Fibroblast of the aortic adventitia (primary cell): ENCODE measurements around the gene COG4. TPM values are rescaled to one million over a fixed set of nuclear protein-coding genes. Genes with fewer than 3 reads are reported as not detected.

ENCODE experiments used
- DNase-seq: peaks from one replicate; pipeline ENCODE4 v3.0.0-alpha.2; 2010; ENCODE audit warnings: low read depth
- H3K4me3 ChIP-seq: 2 replicates; pipeline ENCODE4 v1.5.1; 2011; ENCODE audit warnings: low read depth, mild to moderate bottlenecking, control low read depth, low read length, moderate library complexity
- total RNA-seq: library from RNA; depleted of rRNA; stranded (reverse); fragments of >200 nt; gene quantifications from 2 replicates; pipeline ENCODE4 v1.2.3, GENCODE V29; 2012; ENCODE audit warnings: low replicate concordance
- TF ChIP-seq, protein P1 (sequence below): IDR thresholded peaks from 2 replicates; pipeline ENCODE4 v1.5.1; 2011; ENCODE audit warnings: mild to moderate bottlenecking, low read length, control low read depth, inconsistent platforms; ENCODE audit not compliant: insufficient read depth

The COG4 gene
- 59.9 and 131 TPM in 2 replicates for total RNA-seq

DNA sequence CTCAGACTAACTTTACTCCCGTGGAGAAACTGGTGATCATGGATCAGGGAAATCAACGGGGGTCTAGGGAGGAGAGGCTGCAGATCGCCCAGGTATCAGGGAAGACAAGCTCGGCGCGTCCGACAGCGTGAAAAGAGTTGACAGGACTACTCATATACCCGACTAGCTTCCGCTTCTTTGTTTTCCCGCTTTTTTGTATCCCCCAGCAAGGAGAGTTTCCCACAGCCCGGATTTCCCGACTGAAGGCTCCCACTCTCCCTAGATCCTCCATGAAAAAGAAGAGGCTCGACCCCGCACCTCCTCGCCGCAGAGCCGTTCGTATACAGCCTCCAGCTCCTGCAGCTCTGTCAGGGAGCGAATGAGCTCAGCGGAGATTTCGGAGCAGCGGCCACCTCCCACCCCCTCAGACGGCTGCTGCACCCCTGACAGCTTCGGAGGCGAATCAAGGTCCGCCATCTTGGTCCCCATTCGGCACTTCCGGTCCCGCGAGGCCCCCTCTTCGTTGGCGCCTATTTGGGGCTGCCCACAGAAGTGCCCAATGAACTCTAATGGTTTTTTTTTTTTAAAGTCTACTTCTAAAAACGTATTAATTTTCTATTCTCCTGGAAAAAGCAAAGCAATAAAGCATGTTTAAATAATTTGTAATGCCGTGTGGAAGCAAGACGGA lies at the start of gene COG4:
Gene COG4, minus strand, starts transcription at position 479 of the 667 bp plus-strand sequence. Its CDS starts 11 bp downstream, at position 468.
- DNase-seq = peak; percentile 85
- TF ChIP-seq, protein P1, sequence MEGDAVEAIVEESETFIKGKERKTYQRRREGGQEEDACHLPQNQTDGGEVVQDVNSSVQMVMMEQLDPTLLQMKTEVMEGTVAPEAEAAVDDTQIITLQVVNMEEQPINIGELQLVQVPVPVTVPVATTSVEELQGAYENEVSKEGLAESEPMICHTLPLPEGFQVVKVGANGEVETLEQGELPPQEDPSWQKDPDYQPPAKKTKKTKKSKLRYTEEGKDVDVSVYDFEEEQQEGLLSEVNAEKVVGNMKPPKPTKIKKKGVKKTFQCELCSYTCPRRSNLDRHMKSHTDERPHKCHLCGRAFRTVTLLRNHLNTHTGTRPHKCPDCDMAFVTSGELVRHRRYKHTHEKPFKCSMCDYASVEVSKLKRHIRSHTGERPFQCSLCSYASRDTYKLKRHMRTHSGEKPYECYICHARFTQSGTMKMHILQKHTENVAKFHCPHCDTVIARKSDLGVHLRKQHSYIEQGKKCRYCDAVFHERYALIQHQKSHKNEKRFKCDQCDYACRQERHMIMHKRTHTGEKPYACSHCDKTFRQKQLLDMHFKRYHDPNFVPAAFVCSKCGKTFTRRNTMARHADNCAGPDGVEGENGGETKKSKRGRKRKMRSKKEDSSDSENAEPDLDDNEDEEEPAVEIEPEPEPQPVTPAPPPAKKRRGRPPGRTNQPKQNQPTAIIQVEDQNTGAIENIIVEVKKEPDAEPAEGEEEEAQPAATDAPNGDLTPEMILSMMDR = no peak
- H3K4me3 ChIP-seq = peak within 1 kb of the TSS; percentile 95

DNA sequence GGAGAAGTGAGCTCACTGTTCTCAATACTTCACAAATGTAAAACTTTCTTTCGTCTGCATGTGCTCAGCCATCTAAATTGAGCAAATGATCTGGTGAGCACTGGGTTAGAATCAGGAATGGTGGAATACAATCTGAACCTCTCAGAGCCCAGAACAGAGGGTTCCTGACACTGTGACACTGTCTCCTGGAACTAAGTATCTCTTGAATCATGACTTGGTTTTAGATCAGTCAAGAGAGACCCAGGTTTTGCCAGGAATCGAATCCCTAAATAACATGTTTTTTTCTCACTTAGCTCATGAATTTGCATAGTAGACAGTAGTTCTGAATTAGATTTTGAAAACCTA lies 49.5 kb upstream of the COG4 start:
- TF ChIP-seq, protein P1 = no peak
- DNase-seq = no peak
- H3K4me3 ChIP-seq = no peak overlapping the region

DNA sequence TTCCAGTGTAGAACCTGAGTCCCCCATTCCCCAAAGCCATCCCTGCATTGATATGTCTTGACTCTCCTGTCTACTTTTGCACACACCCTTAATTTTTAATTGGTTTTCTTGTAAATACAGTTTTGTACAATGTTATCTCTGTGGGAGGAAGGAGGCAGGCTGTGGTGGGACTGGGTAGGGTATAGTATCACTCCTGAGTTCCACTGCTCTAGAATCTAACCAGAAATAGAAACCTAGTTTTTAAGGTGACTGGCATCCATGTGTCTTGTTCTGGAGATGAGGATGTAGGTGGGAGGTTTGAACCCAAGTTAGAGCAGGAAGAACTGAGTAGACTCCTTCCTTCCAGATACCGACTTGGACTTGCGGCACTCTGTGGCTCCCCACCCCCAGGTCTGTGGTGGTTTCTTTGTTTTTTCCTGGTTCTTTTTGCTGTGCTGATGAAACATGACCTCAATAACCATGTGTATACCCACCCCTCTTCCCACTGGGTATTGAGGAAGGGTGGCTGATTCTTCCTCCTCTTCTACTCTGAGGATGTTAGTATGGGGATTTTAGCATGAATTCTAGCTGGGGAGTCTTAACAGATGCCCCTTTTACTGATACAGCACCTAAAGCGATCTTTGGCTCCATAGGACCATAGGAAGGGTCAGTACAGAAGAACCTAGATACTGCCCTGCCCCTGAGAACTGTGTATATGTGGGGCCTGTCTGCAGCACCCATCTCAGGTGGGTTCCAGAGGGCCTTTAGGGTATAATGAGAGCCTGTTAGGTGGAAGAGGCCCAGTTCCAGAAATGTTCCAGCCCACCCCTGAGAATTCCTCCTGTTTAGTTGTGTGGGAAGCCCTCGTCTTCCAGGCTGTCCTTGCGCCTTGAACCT lies 48.9 kb upstream of the COG4 start:
- no peak for DNase-seq

DNA sequence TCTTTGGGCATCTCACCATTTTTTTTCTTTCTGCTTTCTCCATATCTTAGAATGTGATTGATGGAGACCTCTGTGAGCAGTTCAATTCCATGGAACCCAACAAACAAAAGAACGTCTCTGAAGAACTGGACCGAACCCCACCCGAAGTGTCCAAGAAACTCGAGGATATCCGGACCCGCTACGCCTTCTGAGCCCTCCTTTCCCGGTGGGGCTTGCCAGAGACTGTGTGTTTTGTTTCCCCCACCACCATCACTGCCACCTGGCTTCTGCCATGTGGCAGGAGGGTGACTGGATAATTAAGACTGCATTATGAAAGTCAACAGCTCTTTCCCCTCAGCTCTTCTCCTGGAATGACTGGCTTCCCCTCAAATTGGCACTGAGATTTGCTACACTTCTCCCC lies 48.3 kb upstream of the COG4 start:
- DNase-seq = no peak
- TF ChIP-seq, protein P1 = no peak
- H3K4me3 ChIP-seq = no peak overlapping the region

More for the DNA sequence above, 48.9 kb upstream of the COG4 start:
- no peak overlapping the region for H3K4me3 ChIP-seq
- TF ChIP-seq, protein P1 = no peak

DNA sequence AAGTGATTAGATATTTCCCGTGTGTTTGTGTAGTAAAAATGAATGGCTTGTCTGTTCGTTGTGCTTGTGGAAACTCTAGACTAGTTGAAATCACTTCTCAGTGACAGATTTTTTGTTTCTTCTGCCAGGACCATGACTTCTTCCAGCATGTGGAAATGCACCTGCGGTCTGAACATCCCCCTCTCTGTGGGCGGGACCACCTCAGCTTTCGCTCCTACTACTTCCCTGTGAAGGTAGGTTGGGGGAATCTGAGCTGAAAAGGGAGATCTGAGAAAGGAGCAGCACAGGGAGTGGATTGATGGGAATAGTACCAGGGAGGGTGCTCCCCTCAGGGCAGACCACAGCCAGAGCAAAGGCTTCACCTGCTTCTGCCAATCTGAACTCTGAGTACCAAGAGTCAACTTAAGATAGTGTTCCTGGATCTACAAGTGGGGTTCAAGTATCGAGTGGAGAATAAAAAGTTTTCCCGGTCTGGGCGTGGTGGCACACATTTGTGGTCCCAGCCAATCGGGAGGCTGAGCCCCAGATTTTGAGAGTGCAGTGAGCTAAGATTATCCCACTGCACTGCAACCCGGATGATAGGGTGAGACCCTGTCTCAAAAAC lies 47.7 kb upstream of the COG4 start:
- TF ChIP-seq, protein P1 = no peak
- H3K4me3 ChIP-seq = no peak overlapping the region
- DNase-seq = no peak

DNA sequence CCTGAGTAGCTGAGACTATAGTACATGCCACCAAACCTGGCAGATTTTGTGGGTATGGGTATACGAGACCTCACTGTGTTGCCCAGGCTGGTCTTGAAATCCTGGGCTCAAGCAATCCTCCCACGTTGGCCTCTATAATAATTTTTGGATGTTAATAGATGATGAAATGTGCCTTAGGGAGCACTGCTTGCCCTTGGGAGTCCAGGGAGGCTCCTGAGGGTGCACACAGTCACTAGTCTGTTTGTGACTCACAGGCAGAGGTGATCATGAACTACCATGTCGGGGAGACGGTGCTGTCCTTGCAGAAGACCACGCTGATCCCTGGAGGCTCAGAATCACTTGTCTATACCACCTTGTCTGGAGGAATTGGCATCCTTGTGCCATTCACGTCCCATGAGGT lies 46.4 kb upstream of the COG4 start:
- no peak overlapping the region for H3K4me3 ChIP-seq
- no peak for DNase-seq
- TF ChIP-seq, protein P1 = no peak
